ENCODE results near the gene DUSP28. TPM values are rescaled to one million over a fixed set of nuclear protein-coding genes. Genes with fewer than 3 reads are reported as not detected.

DUSP28 gene
- total and polyA plus RNA-seq, 2 donors (not counting 1 experiment from before 2014, with no cell fraction given): 19.0 to 19.1 TPM

- TF ChIP-seq EZH2 (IDR thresholded peaks at IDR 0.05; ENCODE audit: borderline replicate concordance, insufficient read depth, low read depth, low read length, poor library complexity, severe bottlenecking) (no peak), CTCF (IDR thresholded peaks at IDR 0.05) (no peak)
- Histone ChIP-seq H3K79me2 (ENCODE audit: control insufficient read depth, insufficient read depth, low read length) (peaks cover 45% of the 10 kb centered on the region), H3K27ac (ENCODE audit: low read length in 2 of 2) (peak overlapping the region; percentile 84 to 86), H3K4me3 (ENCODE audit: control extremely low read depth in 1 of 5, extremely low read depth in 1 of 5, insufficient read depth in 1 of 5, low read depth in 2 of 5, low read length in 4 of 5) (peak overlapping the region; percentile 42 to 76 (median 51)), H3K4me2 (replicated peaks; ENCODE audit: low read depth, low read length, poor library complexity, severe bottlenecking) (peak overlapping the region; percentile 97), H3K36me3 (replicated peaks in 1 of 2; ENCODE audit: control extremely low read depth in 1 of 2, control insufficient read depth in 1 of 2, extremely low read depth in 1 of 2, insufficient read depth in 2 of 2, low read length in 1 of 2) (peaks cover 0 to 11% of the 10 kb centered on the region in 2 experiments), H4K20me1 (ENCODE audit: control insufficient read depth, insufficient read depth, low read length, poor library complexity, severe bottlenecking) (peaks cover 20% of the 10 kb centered on the region), H3K9ac (ENCODE audit: low read length) (peak overlapping the region; percentile 69), H2AFZ (ENCODE audit: insufficient read depth, low read depth, low read length, poor library complexity, severe bottlenecking) (peak overlapping the region; percentile 77), H3K27me3 (replicated peaks in 1 of 4; ENCODE audit: control extremely low read depth in 1 of 4, control insufficient read depth in 3 of 4, insufficient read depth in 4 of 4, low read length in 3 of 4) (no peaks in the 10 kb centered on the region), H3K9me3 (ENCODE audit: control extremely low read depth in 1 of 3, control insufficient read depth in 2 of 3, insufficient read depth in 1 of 3, low read length in 2 of 3) (no peaks in the 10 kb centered on the region), H3K4me1 (ENCODE audit: control insufficient read depth in 2 of 2, insufficient read depth in 2 of 2, low read length in 2 of 2) (peaks cover 52 to 65% of the 10 kb centered on the region in 2 donors)
- CTCF ChIA-PET: interaction anchor here (1.1 to 7.8 kb wide), 7 partner anchors 13 to 51 kb away, joined by 3 to 126 read pairs (median 14); partner anchors contain the start of gene CAPN10
- ATAC-seq (ENCODE audit: low read depth): no peak
- DNase-seq: no peak
- peak overlapping the region; percentile 99 for H3K27ac Mint-ChIP-seq
- no peaks in the 10 kb centered on the region for H3K27me3 Mint-ChIP-seq
- intact Hi-C loops (cut with micrococcal nuclease): loop anchor here (5.0 to 10.0 kb wide), 3 partner anchors 540 to 1318 kb away; partner anchors contain the start of genes FARP2 and MTERF4
- H3K9me3 Mint-ChIP-seq (ENCODE audit: insufficient read depth): no peaks in the 10 kb centered on the region
- POLR2A ChIA-PET: interaction anchor here (1.2 to 3.7 kb wide), 2 partner anchors 14 to 21 kb away, joined by 5 to 97 read pairs; partner anchors contain the start of gene CAPN10
- WGBS (ENCODE audit: insufficient coverage): 90% methylated on average over 5 of the region's 10 CpGs
- peaks cover 71% of the 10 kb centered on the region for H3K4me1 Mint-ChIP-seq
- peak overlapping the region; percentile 94 for H3K4me3 Mint-ChIP-seq
These were observed 4.6 kb downstream of the DUSP28 start for GRCh38 chr2:240564561-240565332.

Data from B cell (primary cell).